Left kidney (tissue), 2 donors: Measurements from ENCODE around the gene PTPDC1. TPM values are rescaled to one million over a fixed set of nuclear protein-coding genes. Genes with fewer than 3 reads are reported as not detected.
"Not testable (repeated sequence)": the region's sequence is repeated elsewhere in the genome, so short reads cannot be mapped to it uniquely, and the experiment has no call there.

Experiments used
- DNase-seq: peaks from one replicate; pipeline ENCODE4 v3.0.0-alpha.2; 2013
- polyA plus RNA-seq: library from polyadenylated mRNA; unstranded; fragments of 120-200 nt; gene quantifications from one replicate; pipeline ENCODE4 v1.2.1, GENCODE V29; 2013; ENCODE audit not compliant: insufficient read length

The PTPDC1 gene
- polyA plus RNA-seq, 1 donor, result 17.5 TPM

GRCh38 chr9:94094219-94095145 lies 10.2 kb downstream of the PTPDC1 start:
- not testable (repeated sequence) for DNase-seq

- DNase-seq, result no peak
Observed at GRCh38 chr9:94096819-94097577, 12.7 kb downstream of the PTPDC1 start.

GRCh38 chr9:94097788-94098414 lies 13.6 kb downstream of the PTPDC1 start:
- DNase-seq, result no peak

- no peak for DNase-seq
Observed at GRCh38 chr9:94100152-94100879, 16.1 kb downstream of the PTPDC1 start.

GRCh38 chr9:94101162-94101853 lies 17.0 kb downstream of the PTPDC1 start:
- no peak for DNase-seq

- no peak for DNase-seq
Observed at GRCh38 chr9:94108584-94108983, 24.3 kb downstream of the PTPDC1 start.

- DNase-seq, result no peak
Observed at GRCh38 chr9:94110821-94111252, 26.6 kb downstream of the PTPDC1 start.

- no peak for DNase-seq
Observed at GRCh38 chr9:94111446-94111845, 27.2 kb downstream of the PTPDC1 start.

GRCh38 chr9:94112716-94113465 lies 28.6 kb downstream of the PTPDC1 start:
- no peak for DNase-seq

GRCh38 chr9:94120088-94120487 lies 35.8 kb downstream of the PTPDC1 start:
- DNase-seq, result not testable (repeated sequence)

GRCh38 chr9:94120854-94121376 lies 36.7 kb downstream of the PTPDC1 start:
- no peak for DNase-seq

GRCh38 chr9:94126844-94127243 lies 42.6 kb downstream of the PTPDC1 start:
- no peak for DNase-seq

- DNase-seq, result no peak
Observed at GRCh38 chr9:94127806-94128205, 43.5 kb downstream of the PTPDC1 start.

- no peak for DNase-seq
Observed at GRCh38 chr9:94128580-94128979, 44.3 kb downstream of the PTPDC1 start.

GRCh38 chr9:94134629-94135028 lies 50.4 kb downstream of the PTPDC1 start:
- no peak for DNase-seq

GRCh38 chr9:94135222-94135621 lies 51.0 kb downstream of the PTPDC1 start:
- no peak for DNase-seq

GRCh38 chr9:94139672-94140417 lies 55.6 kb downstream of the PTPDC1 start:
- peak; percentile 71 for DNase-seq

GRCh38 chr9:94140418-94140780 lies 56.1 kb downstream of the PTPDC1 start:
- no peak for DNase-seq
